ENCODE measurements around the gene DDX20. TPM values are rescaled to one million over a fixed set of nuclear protein-coding genes. Genes with fewer than 3 reads are reported as not detected.

Gene DDX20
- total RNA-seq, 4 donors from 2014 or later: 16.8 to 24.4 (median 21.5) TPM

- TF ChIP-seq CTCF (IDR thresholded peaks at IDR 0.05; ENCODE audit: low read depth): no peak
Measured at GRCh38 chr1:111719674-111720132, 36.0 kb upstream of the DDX20 start.

GRCh38 chr1:111720274-111720976 is 35.3 kb upstream of the DDX20 start:
- no peak for TF ChIP-seq CTCF (IDR thresholded peaks at IDR 0.05; ENCODE audit: low read depth)

- TF ChIP-seq CTCF (IDR thresholded peaks at IDR 0.05; ENCODE audit: low read depth): no peak
Measured at GRCh38 chr1:111720977-111721786, 34.5 kb upstream of the DDX20 start.

DNA sequence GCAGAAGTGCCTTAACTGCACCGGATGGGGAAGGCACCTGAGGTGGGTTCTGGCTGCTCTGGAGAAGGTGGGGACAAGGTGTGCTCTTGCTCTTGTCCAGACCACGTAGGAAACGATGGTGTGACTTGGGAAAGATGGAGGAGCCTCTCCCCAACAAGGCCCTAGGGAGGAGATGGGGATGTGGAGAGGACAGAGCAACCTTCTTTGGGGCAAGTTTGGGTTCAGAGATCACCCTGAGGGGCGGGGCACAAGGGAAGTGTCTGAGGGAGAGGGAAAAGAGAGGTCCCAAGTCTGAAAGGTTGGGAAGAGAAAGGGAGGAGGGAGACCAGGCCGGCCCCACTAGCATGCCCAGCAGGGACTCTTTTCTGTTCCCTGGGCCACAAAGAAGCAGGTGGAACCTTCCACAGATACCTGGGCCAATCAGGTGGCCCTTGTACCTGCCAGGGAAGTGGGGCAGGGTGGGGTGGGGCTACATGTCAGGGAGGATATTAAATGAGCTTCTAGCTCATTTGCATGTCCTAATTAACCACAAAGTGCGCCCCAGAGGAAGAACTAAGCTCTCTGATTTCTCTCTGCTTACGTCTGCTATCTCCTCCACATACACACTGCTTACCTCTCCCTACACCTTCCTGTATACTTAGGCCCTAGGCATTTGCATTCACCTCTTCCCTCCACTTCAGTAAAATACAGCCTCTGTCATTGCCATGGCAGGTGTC is 32.5 kb upstream of the DDX20 start:
- TF ChIP-seq CTCF (IDR thresholded peaks at IDR 0.05; ENCODE audit: low read depth): no peak

DNA sequence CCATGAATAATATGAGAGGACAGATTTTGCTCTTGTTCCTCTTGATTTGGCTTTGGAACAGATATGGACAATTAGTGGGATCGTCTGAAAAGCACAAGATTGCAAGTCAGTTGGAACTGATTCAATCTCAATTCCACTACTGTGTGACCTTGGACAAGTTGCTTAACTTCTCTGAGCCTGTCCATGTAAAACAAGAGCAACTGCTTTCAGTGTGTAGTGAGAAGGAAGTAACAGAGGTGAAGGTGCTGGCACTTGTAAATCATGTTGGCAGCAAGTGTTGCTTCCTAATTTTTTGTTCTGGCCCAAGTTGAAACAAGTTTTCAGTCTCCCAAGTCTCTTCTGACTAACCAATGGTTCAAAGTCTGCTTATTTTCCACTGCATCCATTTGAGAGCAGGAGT is 31.8 kb upstream of the DDX20 start:
- no peak for TF ChIP-seq CTCF (IDR thresholded peaks at IDR 0.05; ENCODE audit: low read depth)

DNA sequence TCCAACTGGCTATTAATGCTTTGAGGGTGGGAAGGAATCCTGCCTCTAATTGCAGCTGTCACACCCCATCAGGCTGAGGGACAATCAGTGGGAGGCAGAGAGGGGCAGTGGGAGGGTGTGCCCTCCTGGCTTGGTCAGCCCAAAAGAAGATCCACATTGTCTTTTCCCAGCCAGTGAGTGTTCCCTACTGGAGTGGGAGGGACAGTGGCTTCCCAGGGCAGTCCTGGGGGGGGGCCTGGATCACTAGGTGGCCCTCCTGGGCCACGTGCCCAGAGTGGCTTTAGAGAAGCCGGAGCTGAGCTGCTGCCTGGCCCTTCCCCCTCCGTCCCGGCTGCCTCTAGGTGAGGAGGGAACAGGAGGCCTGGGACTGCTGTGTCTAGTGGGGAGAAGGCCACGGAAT is 30.5 kb upstream of the DDX20 start:
- TF ChIP-seq CTCF (IDR thresholded peaks at IDR 0.05; ENCODE audit: low read depth): no peak

DNA sequence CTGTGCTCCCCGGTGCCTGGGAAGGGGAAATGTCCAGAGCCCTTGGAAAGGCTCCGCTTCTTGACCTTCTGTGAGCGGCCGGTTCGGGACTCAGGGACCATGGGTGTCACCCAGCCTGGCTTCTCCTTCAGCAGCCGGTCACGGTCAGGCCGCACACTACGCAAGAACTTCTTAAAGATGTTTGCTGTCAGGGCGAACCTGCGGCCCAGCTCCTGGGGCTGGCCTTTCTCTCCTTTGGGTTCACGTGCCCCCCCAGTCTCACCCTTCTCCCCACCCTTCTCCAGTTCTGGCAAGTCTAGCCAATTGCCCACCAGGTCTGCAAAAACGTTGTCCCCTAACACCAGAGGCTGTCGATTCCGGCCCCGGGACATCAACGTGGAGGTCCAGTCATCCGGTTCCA is 28.6 kb upstream of the DDX20 start:
- no peak for TF ChIP-seq CTCF (IDR thresholded peaks at IDR 0.05; ENCODE audit: low read depth)

Data from subcutaneous adipose tissue (tissue), 4 donors.